HFFc6 (cell line): Measurements from ENCODE around the gene RASSF8. TPM values are rescaled to one million over a fixed set of nuclear protein-coding genes. Genes with fewer than 3 reads are reported as not detected.
A peak's percentile ranks its signal among the peaks of the same experiment; 100 is the strongest.

Experiments used
- DNase-seq: peaks from one replicate; pipeline ENCODE4 v3.0.0-alpha.2; 2018
- H3K27ac Mint-ChIP-seq: 2 replicates; pipeline ENCODE4 v1.8.0; 2020; ENCODE audit warnings: mild to moderate bottlenecking, mixed read lengths
- H3K27me3 Mint-ChIP-seq: 2 replicates; pipeline ENCODE4 v1.8.0; 2021; ENCODE audit warnings: mild to moderate bottlenecking, moderate library complexity, mixed read lengths; ENCODE audit not compliant: insufficient read depth
- H3K36me3 Mint-ChIP-seq: 2 replicates; pipeline ENCODE4 v1.8.0; 2021; ENCODE audit warnings: low read depth, mixed read lengths
- H3K4me1 Mint-ChIP-seq: 2 replicates; pipeline ENCODE4 v1.8.0; 2020; ENCODE audit warnings: low read depth, mixed read lengths
- H3K4me3 Mint-ChIP-seq: 2 replicates; pipeline ENCODE4 v1.8.0; 2020; ENCODE audit warnings: mild to moderate bottlenecking, moderate library complexity, mixed read lengths
- H3K9me3 Mint-ChIP-seq: 2 replicates; pipeline ENCODE4 v1.8.0; 2020; ENCODE audit warnings: mild to moderate bottlenecking, mixed read lengths
- CTCF ChIP-seq: fragments of 200-600 bp; sonication (generic); IDR thresholded peaks from 2 replicates; pipeline ENCODE4 v1.5.0; 2021; ENCODE audit warnings: antibody characterized with exemption, mild to moderate bottlenecking
- total RNA-seq, 6 experiments: library from RNA; stranded (reverse); fragmentation: NEBNext Ultra II Directional; extraction: Animal tissue kit (Norgen Biotek cat#: 25700); gene quantifications; 2 replicates in 1 of 6; 3 replicates in 5 of 6; pipeline ENCODE4 v1.2.3, GENCODE V29; 2021

RASSF8 gene
- total RNA-seq, 6 experiments from 2014 or later, result 61.7 to 84.5 (median 77.0) TPM

- no peak overlapping the region for H3K27ac Mint-ChIP-seq
These were observed 49.1 kb downstream of the RASSF8 start for GRCh38 chr12:26007566-26007965.

GRCh38 chr12:26009593-26009992 lies 51.1 kb downstream of the RASSF8 start:
- H3K4me1 Mint-ChIP-seq, result peaks cover 59% of the 10 kb centered on the region
- no peaks in the 10 kb centered on the region for H3K9me3 Mint-ChIP-seq
- H3K27ac Mint-ChIP-seq, result peak overlapping the region; percentile 83

More at GRCh38 chr12:26007566-26007965, 49.1 kb downstream of the RASSF8 start:
- no peak for DNase-seq
- Mint-ChIP-seq H3K4me3 (no peak overlapping the region), H3K4me1 (peaks cover 51% of the 10 kb centered on the region), H3K36me3 (peaks cover 34% of the 10 kb centered on the region), H3K27me3 (peaks cover 2% of the 10 kb centered on the region; the same call in 1 of the 2 replicates), H3K9me3 (peaks cover 8% of the 10 kb centered on the region)
- TF ChIP-seq CTCF, result no peak

GRCh38 chr12:26010293-26010821 lies 51.9 kb downstream of the RASSF8 start:
- DNase-seq, result no peak
- Mint-ChIP-seq H3K4me1 (peaks cover 59% of the 10 kb centered on the region), H3K36me3 (peaks cover 17% of the 10 kb centered on the region; the same call in 1 of the 2 replicates), H3K4me3 (peak overlapping the region; percentile 29), H3K9me3 (no peaks in the 10 kb centered on the region), H3K27ac (peak overlapping the region; percentile 83), H3K27me3 (peaks cover 2% of the 10 kb centered on the region; the same call in 1 of the 2 replicates)
- no peak for TF ChIP-seq CTCF

More at GRCh38 chr12:26009593-26009992, 51.1 kb downstream of the RASSF8 start:
- no peak for DNase-seq
- Mint-ChIP-seq H3K4me3 (peak overlapping the region; percentile 9; the same call in 1 of the 2 replicates), H3K27me3 (peaks cover 2% of the 10 kb centered on the region; the same call in 1 of the 2 replicates), H3K36me3 (peaks cover 20% of the 10 kb centered on the region; the same call in 1 of the 2 replicates)
- no peak for TF ChIP-seq CTCF

- no peak for TF ChIP-seq CTCF
- Mint-ChIP-seq H3K4me3 (peak overlapping the region; percentile 29), H3K36me3 (peaks cover 12% of the 10 kb centered on the region; the same call in 1 of the 2 replicates), H3K4me1 (peaks cover 64% of the 10 kb centered on the region), H3K27ac (peak overlapping the region; percentile 83), H3K9me3 (no peaks in the 10 kb centered on the region), H3K27me3 (peaks cover 2% of the 10 kb centered on the region; the same call in 1 of the 2 replicates)
- DNase-seq, result peak; percentile 62
These were observed 52.6 kb downstream of the RASSF8 start for GRCh38 chr12:26011099-26011498.

- no peak for DNase-seq
- H3K27ac Mint-ChIP-seq, result peak overlapping the region; percentile 27; the same call in 1 of the 2 replicates
- peaks cover 2% of the 10 kb centered on the region; the same call in 1 of the 2 replicates for H3K27me3 Mint-ChIP-seq
- TF ChIP-seq CTCF, result no peak
- H3K9me3 Mint-ChIP-seq, result no peaks in the 10 kb centered on the region
- peaks cover 74% of the 10 kb centered on the region for H3K4me1 Mint-ChIP-seq
- H3K36me3 Mint-ChIP-seq, result no peaks in the 10 kb centered on the region
- H3K4me3 Mint-ChIP-seq, result no peak overlapping the region
These were observed 55.6 kb downstream of the RASSF8 start for GRCh38 chr12:26014085-26014484.
